H1 (cell line): ENCODE data around the gene SLC24A3. TPM values are rescaled to one million over a fixed set of nuclear protein-coding genes. Genes with fewer than 3 reads are reported as not detected.

Experiments used
- CTCF ChIA-PET: fragments of 300-600 bp; sonication (Branson Sonifier 250); formaldehyde crosslinking; loops from one replicate; lab custom pipeline; 2021; ENCODE audit not compliant: partially characterized antibody; lab: Charles Lee
- POLR2A ChIA-PET: fragments of 300-600 bp; sonication (Branson Sonifier 250); formaldehyde crosslinking; loops from one replicate; lab custom pipeline; 2021; ENCODE audit warnings: inconsistent platforms; ENCODE audit not compliant: partially characterized antibody; lab: Charles Lee
- DNase-seq, 2 experiments: peaks; one replicate each; pipeline versions ENCODE4 v3.0.0 to v3.0.0-alpha.2; 2010 to 2022; ENCODE audit warnings: low spot score in 2 of 2, low read depth in 1 of 2, mixed read lengths in 1 of 2
- FAIRE-seq: peaks from 2 replicates; lab custom pipeline; 2011; peaks lifted over from hg19 to GRCh38; lab: Jason Lieb, UNC
- H2AFZ ChIP-seq: 2 replicates; pipeline ENCODE4 v1.8.1; 2012; ENCODE audit warnings: low read length, inconsistent platforms
- H2AK5ac ChIP-seq: 2 replicates; pipeline ENCODE4 v1.6.1; 2013; ENCODE audit warnings: low read depth, low read length
- H2BK120ac ChIP-seq: replicated peaks from 2 replicates; pipeline ENCODE3; 2013; ENCODE audit warnings: low read depth, low read length, inconsistent platforms
- H2BK12ac ChIP-seq: 2 replicates; pipeline ENCODE4 v1.6.1; 2013; ENCODE audit warnings: low read depth, low read length
- H2BK15ac ChIP-seq: 2 replicates; pipeline ENCODE4 v1.6.1; 2013; ENCODE audit warnings: low read length
- H2BK20ac ChIP-seq: 2 replicates; pipeline ENCODE4 v1.6.1; 2013; ENCODE audit warnings: low read length
- H2BK5ac ChIP-seq: 2 replicates; pipeline ENCODE4 v1.6.1; 2013; ENCODE audit warnings: low read depth, low read length
- H3K14ac ChIP-seq: 2 replicates; pipeline ENCODE4 v1.6.1; 2013; ENCODE audit warnings: inconsistent platforms; ENCODE audit not compliant: insufficient read length
- H3K18ac ChIP-seq: 2 replicates; pipeline ENCODE4 v1.6.1; 2013; ENCODE audit warnings: low read length; ENCODE audit errors: extremely low read depth
- H3K23ac ChIP-seq: 2 replicates; pipeline ENCODE4 v1.6.1; 2013; ENCODE audit warnings: inconsistent platforms; ENCODE audit not compliant: insufficient read length
- H3K23me2 ChIP-seq: 2 replicates; pipeline ENCODE4 v1.6.1; 2013; ENCODE audit warnings: low read depth, low read length
- H3K27ac ChIP-seq: 2 replicates; pipeline ENCODE4 v1.6.1; 2011; ENCODE audit warnings: low read depth, low read length, inconsistent platforms
- H3K27me3 ChIP-seq, 4 experiments: replicated peaks in 1 of 4; 1 replicate in 1 of 4; 2 replicates in 3 of 4; pipeline versions ENCODE4 v1.6.1 to v1.8.1; 2011 to 2013; ENCODE audit warnings: low read length in 3 of 4, mild to moderate bottlenecking in 3 of 4, inconsistent platforms in 2 of 4, mixed read lengths in 2 of 4, moderate library complexity in 1 of 4; ENCODE audit not compliant: control insufficient read depth in 3 of 4, insufficient read depth in 3 of 4; ENCODE audit errors: extremely low read depth in 1 of 4
- H3K36me3 ChIP-seq, 4 experiments: 2 replicates each; pipeline versions ENCODE4 v1.6.1 to v1.8.1; 2011 to 2013; ENCODE audit warnings: mild to moderate bottlenecking in 4 of 4, low read length in 3 of 4, moderate library complexity in 2 of 4, control low read depth in 1 of 4, inconsistent platforms in 1 of 4; ENCODE audit not compliant: insufficient read depth in 4 of 4, control insufficient read depth in 2 of 4
- H3K4ac ChIP-seq: replicated peaks from 2 replicates; pipeline ENCODE3; 2013; ENCODE audit warnings: low read length, low read depth, mixed read lengths, inconsistent platforms; ENCODE audit not compliant: insufficient read length
- H3K4me1 ChIP-seq, 4 experiments: replicated peaks in 1 of 4; 1 replicate in 1 of 4; 2 replicates in 3 of 4; pipeline versions ENCODE4 v1.6.1 to v1.8.1; 2011 to 2013; ENCODE audit warnings: low read length in 3 of 4, inconsistent platforms in 2 of 4, mixed read lengths in 1 of 4; ENCODE audit not compliant: insufficient read depth in 4 of 4, control insufficient read depth in 3 of 4
- H3K4me2 ChIP-seq, 2 experiments: 2 replicates each; pipeline versions ENCODE4 v1.6.1 to v1.8.1; 2011 to 2013; ENCODE audit warnings: low read depth in 2 of 2, low read length in 2 of 2, control low read depth in 1 of 2, inconsistent platforms in 1 of 2, mild to moderate bottlenecking in 1 of 2; ENCODE audit not compliant: insufficient read depth in 1 of 2
- H3K4me3 ChIP-seq, 4 experiments: fragments of 200-600, 300-600 bp in 1 of 4; sonication (generic), shearing (Covaris generic), sonication (Bioruptor Twin) in 1 of 4; 2 replicates each; pipeline versions ENCODE4 v1.5.1 to v1.8.1; 2011 to 2016; ENCODE audit warnings: low read length in 4 of 4, low read depth in 3 of 4, control low read depth in 2 of 4, inconsistent platforms in 2 of 4, mild to moderate bottlenecking in 2 of 4, mixed read lengths in 1 of 4, moderate library complexity in 1 of 4; ENCODE audit not compliant: insufficient read depth in 2 of 4; ENCODE audit errors: extremely low read depth in 1 of 4
- H3K56ac ChIP-seq: replicated peaks from 2 replicates; pipeline ENCODE3; 2013; ENCODE audit warnings: low read depth, mild to moderate bottlenecking, mixed read lengths, low read length, inconsistent platforms; ENCODE audit not compliant: insufficient read length
- H3K79me1 ChIP-seq: 2 replicates; pipeline ENCODE4 v1.6.1; 2013; ENCODE audit warnings: low read depth, low read length, control low read depth
- H3K79me2 ChIP-seq, 2 experiments: 2 replicates each; pipeline versions ENCODE4 v1.6.1 to v1.8.1; 2012 to 2013; ENCODE audit warnings: low read length in 2 of 2, mild to moderate bottlenecking in 2 of 2, inconsistent platforms in 1 of 2; ENCODE audit not compliant: insufficient read depth in 2 of 2, control insufficient read depth in 1 of 2
- H3K9ac ChIP-seq, 4 experiments: replicated peaks in 1 of 4; 1 replicate in 1 of 4; 2 replicates in 3 of 4; pipeline versions ENCODE4 v1.6.1 to v1.8.1; 2011 to 2013; ENCODE audit warnings: low read depth in 3 of 4, low read length in 3 of 4, control low read depth in 2 of 4, mild to moderate bottlenecking in 2 of 4, moderate library complexity in 2 of 4, inconsistent platforms in 1 of 4; ENCODE audit errors: extremely low read depth in 1 of 4
- H3K9me3 ChIP-seq, 2 experiments: 2 replicates each; pipeline versions ENCODE4 v1.6.1 to v1.8.1; 2012 to 2013; ENCODE audit warnings: mild to moderate bottlenecking in 2 of 2, moderate library complexity in 2 of 2, control low read depth in 1 of 2, inconsistent platforms in 1 of 2, low read depth in 1 of 2, low read length in 1 of 2, mixed read lengths in 1 of 2; ENCODE audit not compliant: insufficient read depth in 2 of 2
- H4K20me1 ChIP-seq, 2 experiments: replicated peaks in 1 of 2; 2 replicates each; pipeline versions ENCODE3 to v1.8.1; 2011 to 2013; ENCODE audit warnings: inconsistent platforms in 2 of 2, low read length in 2 of 2, mild to moderate bottlenecking in 1 of 2; ENCODE audit not compliant: insufficient read depth in 2 of 2, control insufficient read depth in 1 of 2
- H4K5ac ChIP-seq: 2 replicates; pipeline ENCODE4 v1.6.1; 2013; ENCODE audit warnings: low read length, low read depth, mixed read lengths, inconsistent platforms; ENCODE audit not compliant: insufficient read length
- H4K8ac ChIP-seq: 2 replicates; pipeline ENCODE4 v1.8.0; 2013; ENCODE audit warnings: mild to moderate bottlenecking, moderate library complexity, low read length, inconsistent platforms; ENCODE audit not compliant: insufficient read depth; ENCODE audit errors: extremely low read depth
- H4K91ac ChIP-seq: replicated peaks from 2 replicates; pipeline ENCODE3; 2013; ENCODE audit warnings: low read length, mixed read lengths, inconsistent platforms; ENCODE audit not compliant: insufficient read length
- WGBS, 2 experiments: shearing (Covaris generic) in 1 of 2; methylation state at CpG; one replicate each; pipeline versions ENCODE4 v1.1.6 to v1.1.7; 2013 to 2015; ENCODE audit warnings: low lambda C conversion rate in 2 of 2, mixed read lengths in 2 of 2, inconsistent platforms in 1 of 2, low coverage in 1 of 2, missing lambda C conversion rate in 1 of 2; ENCODE audit not compliant: insufficient replicate concordance in 2 of 2, insufficient coverage in 1 of 2, insufficient read length in 1 of 2; ENCODE audit errors: extremely low coverage in 1 of 2, missing lambda C conversion rate in 1 of 2; 5-methylcytosine and 5-hydroxymethylcytosine counted together
- polyA plus RNA-seq, 7 experiments: library from polyadenylated mRNA; depleted of rRNA in 3 of 7; stranded (reverse) in 5 of 7; unstranded in 2 of 7; fragments of >200 nt in 5 of 7; fragments of 200-250 nt in 2 of 7; gene quantifications; 1 replicate in 5 of 7; 2 replicates in 1 of 7; 4 replicates in 1 of 7; pipeline versions ENCODE4 v1.2.1 to v1.2.3, GENCODE V29; 2011 to 2013; ENCODE audit warnings: missing spikeins in 2 of 7, mixed read lengths in 2 of 7
- total RNA-seq: library from RNA; stranded (reverse); fragmentation: NEBNext Ultra II Directional; extraction: Animal tissue kit (Norgen Biotek cat#: 25700); gene quantifications from 2 replicates; pipeline ENCODE4 v1.2.1, GENCODE V29; 2021

Gene SLC24A3
- total and polyA plus RNA-seq, 2 of the 8 experiments (the other 6 are each of a cell fraction or from before 2014, with no cell fraction given): 4.5 to 6.3 TPM

GRCh38 chr20:19291024-19291817 lies 78.8 kb downstream of the SLC24A3 start:
- H3K4me3 ChIP-seq: no peak overlapping the region
- no peak overlapping the region for H2BK5ac ChIP-seq
- no peaks in the 10 kb centered on the region for H3K4me1 ChIP-seq
- no peak overlapping the region for H4K5ac ChIP-seq
- no peak overlapping the region for H3K4me2 ChIP-seq
- no peak overlapping the region for H3K23ac ChIP-seq
- H4K20me1 ChIP-seq: no peaks in the 10 kb centered on the region
- H2BK12ac ChIP-seq: no peak overlapping the region
- no peak overlapping the region for H4K91ac ChIP-seq
- 87% methylated on average over 11 of the region's 11 CpGs; no CpG with 5 or more reads in 1 of the 2 experiments for whole genome bisulfite sequencing, 2 experiments
- H3K36me3 ChIP-seq: no peaks in the 10 kb centered on the region
- H3K27me3 ChIP-seq: no peaks in the 10 kb centered on the region
- no peak overlapping the region for H3K18ac ChIP-seq
- FAIRE-seq (no peak), DNase-seq (no peak)
- H3K27ac ChIP-seq: no peak overlapping the region
- H3K23me2 ChIP-seq: no peaks in the 10 kb centered on the region
- H3K4ac ChIP-seq: no peak overlapping the region
- H3K9me3 ChIP-seq: no peaks in the 10 kb centered on the region
- no peak overlapping the region for H2BK20ac ChIP-seq
- CTCF ChIA-PET: interaction anchor here (0.7 to 1.6 kb wide), 3 partner anchors 10 to 292 kb away, joined by 3 to 4 read pairs (median 3); no protein-coding TSS in a partner anchor
- H3K9ac ChIP-seq: no peak overlapping the region
- no peaks in the 10 kb centered on the region for H3K79me2 ChIP-seq
- no peaks in the 10 kb centered on the region for H3K79me1 ChIP-seq
- no peak overlapping the region for H3K14ac ChIP-seq
- no peak overlapping the region for H2AK5ac ChIP-seq
- H4K8ac ChIP-seq: peak overlapping the region; percentile 44; the same call in 1 of the 2 replicates
- H2BK15ac ChIP-seq: no peak overlapping the region
- no peak overlapping the region for H3K56ac ChIP-seq
- H2BK120ac ChIP-seq: no peak overlapping the region
- POLR2A ChIA-PET: no interaction called here
- H2AFZ ChIP-seq: no peak overlapping the region
